Right lobe of liver (tissue), 6 donors: ENCODE measurements around the gene AGTRAP. TPM values are rescaled to one million over a fixed set of nuclear protein-coding genes. Genes with fewer than 3 reads are reported as not detected.

Source experiments
- ATAC-seq, 4 donors: fragments of 200-7000 bp; cut with Tn5 transposase; one replicate each; pipeline ENCODE4 v1.9.1; 2020; ENCODE audit warnings: mild to moderate bottlenecking in 4 of 4, moderate library complexity in 4 of 4
- DNase-seq, 3 donors: peaks; one replicate each; pipeline ENCODE4 v3.0.0-alpha.2; 2020
- H3K27ac ChIP-seq, 3 donors: fragments of 200-600 bp; one replicate each; pipeline ENCODE4 v1.8.0; 2022
- H3K27me3 ChIP-seq, 2 donors: fragments of 200-600 bp; one replicate each; pipeline ENCODE4 v1.8.0; 2022
- H3K36me3 ChIP-seq, 4 donors: fragments of 200-600 bp; sonication (generic) in 1 of 4; one replicate each; pipeline versions ENCODE4 v1.5.1 to v1.8.0; 2017 to 2022; ENCODE audit warnings: control low read depth in 1 of 4
- H3K4me1 ChIP-seq, 4 donors: fragments of 200-600 bp; sonication (generic) in 1 of 4; one replicate each; pipeline versions ENCODE4 v1.5.1 to v1.8.0; 2017 to 2022; ENCODE audit warnings: control low read depth in 1 of 4
- H3K4me3 ChIP-seq, 3 donors: fragments of 200-600 bp; one replicate each; pipeline ENCODE4 v1.8.0; 2022
- H3K9me3 ChIP-seq, 4 donors: fragments of 200-600 bp; sonication (generic) in 1 of 4; one replicate each; pipeline versions ENCODE4 v1.5.1 to v1.8.0; 2017 to 2022; ENCODE audit warnings: control low read depth in 1 of 4
- CTCF ChIP-seq, 4 donors: fragments of 200-600 bp in 3 of 4; fragments of 450-650 bp in 1 of 4; IDR thresholded peaks; one replicate each; pipeline versions ENCODE4 v1.5.1 to v1.8.0; 2016 to 2022; ENCODE audit warnings: antibody characterized with exemption in 4 of 4, mild to moderate bottlenecking in 2 of 4
- POLR2A ChIP-seq: fragments of 450-650 bp; IDR thresholded peaks from one replicate; pipeline ENCODE4 v1.6.1; 2017; ENCODE audit warnings: antibody characterized with exemption, mild to moderate bottlenecking
- WGBS: methylation state at CpG from one replicate; pipeline ENCODE4 v1.1.6; 2018; ENCODE audit warnings: low coverage, low lambda C conversion rate; ENCODE audit not compliant: insufficient coverage; ENCODE audit errors: missing lambda C conversion rate; 5-methylcytosine and 5-hydroxymethylcytosine counted together
- intact Hi-C, 2 donors: fragments of 100-400 bp; cut with DNase I; formaldehyde crosslinking; loops; one replicate each; pipeline versions ENCODE4 v1.11.2 to v1.14.1; 2022
- total RNA-seq, 6 experiments: library from RNA; depleted of rRNA in 2 of 6; stranded (reverse); fragments of >200 nt in 2 of 6; fragmentation: NEBNext Ultra II Directional in 3 of 6; extraction: Animal tissue kit (Norgen Biotek cat#: 25700) in 3 of 6; gene quantifications; one replicate each; pipeline versions ENCODE4 v1.1.0 to v1.2.4, GENCODE V29; 2016 to 2023
- donor health status: DM: no; HTN: yes; CAD: no.
- donor health status: DM: no; HTN: no; CAD: no.
- donor health status: DM: no; HTN: no; CAD: no.
- donor health status: DM: no; HTN: yes; CAD: no.
- donor health status: DM: no; HTN: yes; CAD: no.

The AGTRAP gene
- total RNA-seq, 6 experiments from 2014 or later = 6.4 to 20.5 (median 11.4) TPM

GRCh38 chr1:11764519-11764918 lies 28.6 kb downstream of the AGTRAP start:
- TF ChIP-seq POLR2A = no peak
- no peak for TF ChIP-seq CTCF (IDR thresholded peaks at IDR 0.05)
- ATAC-seq (no peak), DNase-seq (no peak)
- 88% methylated on average over 2 of the region's 7 CpGs for WGBS
- Histone ChIP-seq H3K36me3 (no peaks in the 10 kb centered on the region), H3K27ac (no peak overlapping the region), H3K27me3 (no peaks in the 10 kb centered on the region), H3K9me3 (no peaks in the 10 kb centered on the region), H3K4me3 (no peak overlapping the region), H3K4me1 (no peaks in the 10 kb centered on the region)
- intact Hi-C loops = no loop called here

- peak in 1 of 4 donors; percentile 14 for ATAC-seq
- no peak for DNase-seq
- Histone ChIP-seq H3K4me1 (no peaks in the 10 kb centered on the region), H3K36me3 (no peaks in the 10 kb centered on the region), H3K27me3 (no peaks in the 10 kb centered on the region), H3K27ac (no peak overlapping the region), H3K4me3 (no peak overlapping the region), H3K9me3 (no peaks in the 10 kb centered on the region)
- TF ChIP-seq POLR2A (no peak), CTCF (IDR thresholded peaks at IDR 0.05) (no peak)
- WGBS = 80% methylated on average over 4 of the region's 19 CpGs
- intact Hi-C loops = no loop called here
These were observed 29.9 kb downstream of the AGTRAP start for GRCh38 chr1:11765661-11766428.

GRCh38 chr1:11766429-11766776 lies 30.5 kb downstream of the AGTRAP start:
- H3K27ac ChIP-seq = no peak overlapping the region
- ATAC-seq (peak in 1 of 4 donors; percentile 4), DNase-seq (no peak)
- H3K9me3 ChIP-seq = no peaks in the 10 kb centered on the region
- no peak overlapping the region for H3K4me3 ChIP-seq
- H3K4me1 ChIP-seq = no peaks in the 10 kb centered on the region
- H3K27me3 ChIP-seq = no peaks in the 10 kb centered on the region
- TF ChIP-seq POLR2A (no peak), CTCF (IDR thresholded peaks at IDR 0.05) (no peak)
- H3K36me3 ChIP-seq = no peaks in the 10 kb centered on the region
- intact Hi-C loops = no loop called here
- no CpG with 5 or more reads among the region's 14 CpGs for WGBS

- no peak overlapping the region for H3K27ac ChIP-seq
- no peaks in the 10 kb centered on the region for H3K4me1 ChIP-seq
- TF ChIP-seq POLR2A (no peak), CTCF (IDR thresholded peaks at IDR 0.05) (no peak)
- DNase-seq = no peak
- H3K4me3 ChIP-seq = no peak overlapping the region
- intact Hi-C loops = no loop called here
- WGBS = 43% methylated on average over 3 of the region's 16 CpGs
- no peaks in the 10 kb centered on the region for H3K9me3 ChIP-seq
- H3K36me3 ChIP-seq = no peaks in the 10 kb centered on the region
- no peak for ATAC-seq
- H3K27me3 ChIP-seq = no peaks in the 10 kb centered on the region
These were observed 32.2 kb downstream of the AGTRAP start for GRCh38 chr1:11767922-11768704.
